Testis (tissue), 3 donors: ENCODE results near the gene CELSR1. TPM values are rescaled to one million over a fixed set of nuclear protein-coding genes. Genes with fewer than 3 reads are reported as not detected.
"Not testable (repeated sequence)": the region's sequence is repeated elsewhere in the genome, so short reads cannot be mapped to it uniquely, and the experiment has no call there.

Source experiments
- DNase-seq: peaks from one replicate; pipeline ENCODE4 v3.0.0-alpha.2; 2019
- H3K27ac ChIP-seq, 2 donors: fragments of 200-600 bp; sonication (generic); one replicate each; pipeline ENCODE4 v1.5.1; 2019
- H3K27me3 ChIP-seq: fragments of 200-600 bp; sonication (generic); one replicate; pipeline ENCODE4 v1.5.1; 2019
- H3K36me3 ChIP-seq: fragments of 200-600 bp; sonication (generic); one replicate; pipeline ENCODE4 v1.5.1; 2017; ENCODE audit warnings: low read depth; ENCODE audit errors: missing control alignments
- H3K4me1 ChIP-seq: fragments of 200-600 bp; sonication (generic); one replicate; pipeline ENCODE4 v1.5.1; 2019
- H3K4me3 ChIP-seq, 2 donors: fragments of 200-600 bp; sonication (generic); one replicate each; pipeline ENCODE4 v1.5.1; 2017 to 2019
- H3K9me3 ChIP-seq: fragments of 200-600 bp; sonication (generic); one replicate; pipeline ENCODE4 v1.5.1; 2017
- POLR2A ChIP-seq: fragments of 450-650 bp; IDR thresholded peaks from one replicate; pipeline ENCODE4 v1.6.1; 2017; ENCODE audit warnings: antibody characterized with exemption, mild to moderate bottlenecking, moderate library complexity
- WGBS, 2 donors: methylation state at CpG; one replicate each; pipeline ENCODE4 v1.1.5; 2018; 5-methylcytosine and 5-hydroxymethylcytosine counted together
- intact Hi-C: fragments of 100-400 bp; cut with DNase I; formaldehyde crosslinking; loops from one replicate; pipeline ENCODE4 v1.15.1; 2023; ENCODE audit warnings: low total_unique reads
- polyA plus RNA-seq: library from polyadenylated mRNA; stranded (reverse); fragments of 350-450 nt; fragmentation: Illumina TruSeq; extraction: RNeasy Lipid Tissue Mini Kit (QIAGEN cat#74804); gene quantifications from one replicate; pipeline ENCODE4 v1.2.3, GENCODE V29; 2014; ENCODE audit warnings: low read depth, low replicate concordance; ENCODE audit not compliant: insufficient read depth
- total RNA-seq, 2 donors: library from RNA; depleted of rRNA; stranded (reverse); fragments of >200 nt; gene quantifications; one replicate each; pipeline ENCODE4 v1.2.3, GENCODE V29; 2016
- TF ChIP-seq, protein P1 (sequence below), 3 experiments: fragments of 450-650 bp in 2 of 3; fragments of 200-600 bp in 1 of 3; sonication (generic) in 1 of 3; IDR thresholded peaks; one replicate each; pipeline ENCODE4 v1.5.1; 2016 to 2019; ENCODE audit warnings: antibody characterized with exemption in 3 of 3, mild to moderate bottlenecking in 2 of 3, moderate library complexity in 1 of 3

CELSR1 gene
- total and polyA plus RNA-seq, 3 donors from 2014 or later: 5.6 to 21.5 (median 13.8) TPM

DNA sequence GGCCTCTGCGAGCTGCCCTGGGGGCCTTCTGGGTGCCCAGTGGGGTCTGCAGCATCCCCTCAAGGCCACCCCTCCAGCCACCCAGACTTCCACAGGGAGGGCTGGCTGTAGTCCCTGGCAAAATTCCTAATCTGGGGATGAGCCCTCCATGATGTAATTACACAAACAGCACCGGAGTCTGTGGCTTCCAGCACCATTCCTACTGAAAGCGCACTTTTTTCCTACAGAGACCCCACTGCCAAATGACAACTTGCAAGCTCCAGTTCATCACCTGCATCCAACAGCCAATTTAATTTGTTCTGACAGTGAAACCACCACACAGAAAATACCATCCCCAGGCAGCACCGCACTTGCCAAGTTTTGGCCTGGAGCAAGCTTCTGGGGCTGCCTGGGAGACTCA lies 131.5 kb downstream of the CELSR1 start:
- no peaks in the 10 kb centered on the region for H3K36me3 ChIP-seq
- H3K27ac ChIP-seq: no peak overlapping the region
- H3K27me3 ChIP-seq: no peaks in the 10 kb centered on the region
- 78 to 89% methylated on average over 3 to 4 of the region's 4 CpGs for WGBS, 2 donors
- H3K4me3 ChIP-seq: no peak overlapping the region
- H3K9me3 ChIP-seq: no peaks in the 10 kb centered on the region
- no peak for DNase-seq
- TF ChIP-seq POLR2A: no peak
- intact Hi-C loops: no loop called here
- no peaks in the 10 kb centered on the region for H3K4me1 ChIP-seq

DNA sequence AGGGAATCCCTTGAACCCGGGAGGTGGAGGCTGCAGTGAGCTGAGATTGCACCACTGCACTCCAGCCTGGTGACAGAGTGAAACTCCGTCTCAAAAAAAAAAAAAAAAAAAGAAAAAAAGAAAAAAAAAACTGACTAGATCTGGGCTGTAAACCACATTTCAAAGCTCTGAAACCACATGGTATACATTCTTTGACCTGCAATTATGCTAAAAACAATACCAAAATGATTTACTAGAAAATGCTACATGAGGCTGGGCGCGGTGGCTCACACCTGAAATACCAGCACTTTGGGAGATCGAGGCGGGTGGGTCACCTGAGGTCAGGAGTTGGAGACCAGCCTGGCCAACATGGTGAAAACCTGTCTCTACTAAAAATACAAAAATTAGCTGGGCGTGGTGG lies 133.5 kb downstream of the CELSR1 start:
- H3K27ac ChIP-seq, H3K9me3 ChIP-seq, H3K27me3 ChIP-seq, H3K36me3 ChIP-seq, DNase-seq, H3K4me3 ChIP-seq, H3K4me1 ChIP-seq, intact Hi-C loops: not testable (repeated sequence)
- 90 to 92% methylated on average over 7 of the region's 7 CpGs for WGBS, 2 donors

DNA sequence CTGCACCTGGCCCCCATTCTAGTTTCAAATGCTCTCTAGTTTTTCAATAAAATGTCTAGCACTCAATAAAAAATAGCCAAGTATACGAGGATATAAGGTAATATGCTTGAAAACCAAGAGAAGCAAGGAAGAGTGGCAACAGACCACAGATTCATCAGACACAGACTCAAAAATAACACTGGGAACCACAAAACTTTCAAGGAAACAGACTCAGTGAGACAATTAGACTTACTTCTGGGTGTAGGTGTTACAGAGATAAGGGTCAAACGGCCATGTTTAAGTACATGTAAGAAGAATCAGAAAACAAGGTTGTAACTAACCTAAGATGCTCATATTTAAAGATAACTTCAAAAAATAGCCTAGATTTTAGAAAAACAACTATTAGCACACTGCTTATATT lies 134.9 kb downstream of the CELSR1 start:
- H3K4me1 ChIP-seq: no peaks in the 10 kb centered on the region
- WGBS, 2 donors: 83 to 86% methylated on average over 2 of the region's 2 CpGs
- TF ChIP-seq, protein P1, sequence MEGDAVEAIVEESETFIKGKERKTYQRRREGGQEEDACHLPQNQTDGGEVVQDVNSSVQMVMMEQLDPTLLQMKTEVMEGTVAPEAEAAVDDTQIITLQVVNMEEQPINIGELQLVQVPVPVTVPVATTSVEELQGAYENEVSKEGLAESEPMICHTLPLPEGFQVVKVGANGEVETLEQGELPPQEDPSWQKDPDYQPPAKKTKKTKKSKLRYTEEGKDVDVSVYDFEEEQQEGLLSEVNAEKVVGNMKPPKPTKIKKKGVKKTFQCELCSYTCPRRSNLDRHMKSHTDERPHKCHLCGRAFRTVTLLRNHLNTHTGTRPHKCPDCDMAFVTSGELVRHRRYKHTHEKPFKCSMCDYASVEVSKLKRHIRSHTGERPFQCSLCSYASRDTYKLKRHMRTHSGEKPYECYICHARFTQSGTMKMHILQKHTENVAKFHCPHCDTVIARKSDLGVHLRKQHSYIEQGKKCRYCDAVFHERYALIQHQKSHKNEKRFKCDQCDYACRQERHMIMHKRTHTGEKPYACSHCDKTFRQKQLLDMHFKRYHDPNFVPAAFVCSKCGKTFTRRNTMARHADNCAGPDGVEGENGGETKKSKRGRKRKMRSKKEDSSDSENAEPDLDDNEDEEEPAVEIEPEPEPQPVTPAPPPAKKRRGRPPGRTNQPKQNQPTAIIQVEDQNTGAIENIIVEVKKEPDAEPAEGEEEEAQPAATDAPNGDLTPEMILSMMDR (IDR thresholded peaks at IDR 0.05): no peak
- TF ChIP-seq POLR2A: no peak
- H3K27ac ChIP-seq: no peak overlapping the region
- H3K9me3 ChIP-seq: no peaks in the 10 kb centered on the region
- H3K36me3 ChIP-seq: no peaks in the 10 kb centered on the region
- DNase-seq: no peak
- no peaks in the 10 kb centered on the region for H3K27me3 ChIP-seq
- H3K4me3 ChIP-seq: no peak overlapping the region
- intact Hi-C loops: no loop called here

DNA sequence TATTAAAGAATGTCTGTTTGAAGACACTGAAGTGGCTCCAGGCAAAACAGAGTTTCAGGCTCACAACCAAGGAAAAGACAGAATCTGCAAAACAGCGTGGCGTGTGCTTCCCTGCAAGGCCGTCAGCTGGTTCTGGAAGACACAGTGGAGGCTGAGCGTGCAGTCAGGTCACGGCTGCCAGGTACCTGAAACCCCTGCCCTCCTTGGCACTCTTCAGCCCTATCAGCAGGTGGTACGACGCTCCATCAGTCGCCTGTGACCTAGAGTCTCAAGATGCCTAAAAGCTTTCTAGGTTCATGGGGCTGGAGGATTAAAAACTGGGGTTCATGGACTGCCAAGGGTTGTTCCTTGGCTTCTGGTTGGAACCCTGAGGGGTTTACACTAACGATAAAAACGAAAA lies 136.1 kb downstream of the CELSR1 start:
- Histone ChIP-seq H3K36me3 (no peaks in the 10 kb centered on the region), H3K27ac (no peak overlapping the region), H3K9me3 (no peaks in the 10 kb centered on the region), H3K27me3 (no peaks in the 10 kb centered on the region), H3K4me1 (no peaks in the 10 kb centered on the region), H3K4me3 (no peak overlapping the region)
- intact Hi-C loops: no loop called here
- no peak for DNase-seq
- no peak for TF ChIP-seq POLR2A
- TF ChIP-seq, protein P1 (IDR thresholded peaks at IDR 0.05): no peak
- WGBS, 2 donors: 80 to 92% methylated on average over 10 of the region's 10 CpGs

DNA sequence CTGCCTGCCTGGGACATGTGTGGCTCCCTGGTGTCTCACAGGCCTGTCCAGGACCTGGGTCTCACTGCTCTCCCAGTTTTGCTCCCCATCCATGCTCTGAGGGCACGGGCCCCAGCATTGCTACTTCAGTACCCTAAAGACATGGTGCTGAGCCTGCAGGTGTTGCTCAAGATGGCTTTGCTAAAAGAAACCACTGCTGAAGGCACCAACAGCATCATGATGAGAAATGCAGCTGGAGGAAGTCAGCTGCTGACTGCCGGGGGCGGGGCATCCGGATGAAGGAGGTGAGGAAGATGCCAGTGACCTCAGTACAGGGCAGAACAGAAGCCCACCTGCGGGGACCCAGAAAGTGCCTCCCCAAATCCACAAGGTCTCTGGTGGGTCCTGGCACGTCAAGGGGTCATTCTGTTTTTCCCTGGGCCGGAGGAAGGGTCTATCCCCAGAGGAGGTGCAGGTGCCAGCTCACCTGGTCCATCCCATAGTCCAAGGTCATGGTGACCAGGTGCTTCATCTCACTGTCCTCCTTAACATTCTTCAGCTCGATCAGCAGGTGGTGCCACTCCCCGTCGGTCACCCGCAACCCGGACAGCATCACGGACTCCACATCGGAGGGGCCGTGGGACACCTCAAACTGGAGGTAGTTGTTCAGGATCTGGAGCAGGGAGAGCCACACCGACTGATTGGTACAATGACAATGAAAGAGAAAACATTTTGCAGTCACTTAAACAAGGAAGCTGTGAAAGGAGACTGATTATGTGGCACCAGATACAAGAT lies 138.0 kb downstream of the CELSR1 start:
- WGBS, 2 donors: 88 to 91% methylated on average over 7 to 16 of the region's 16 CpGs
- intact Hi-C loops: no loop called here
- Histone ChIP-seq H3K9me3 (no peaks in the 10 kb centered on the region), H3K36me3 (no peaks in the 10 kb centered on the region), H3K4me1 (no peaks in the 10 kb centered on the region), H3K4me3 (no peak overlapping the region), H3K27ac (no peak overlapping the region), H3K27me3 (no peaks in the 10 kb centered on the region)
- DNase-seq: no peak
- TF ChIP-seq, protein P1 (IDR thresholded peaks at IDR 0.05): no peak
- TF ChIP-seq POLR2A: no peak

DNA sequence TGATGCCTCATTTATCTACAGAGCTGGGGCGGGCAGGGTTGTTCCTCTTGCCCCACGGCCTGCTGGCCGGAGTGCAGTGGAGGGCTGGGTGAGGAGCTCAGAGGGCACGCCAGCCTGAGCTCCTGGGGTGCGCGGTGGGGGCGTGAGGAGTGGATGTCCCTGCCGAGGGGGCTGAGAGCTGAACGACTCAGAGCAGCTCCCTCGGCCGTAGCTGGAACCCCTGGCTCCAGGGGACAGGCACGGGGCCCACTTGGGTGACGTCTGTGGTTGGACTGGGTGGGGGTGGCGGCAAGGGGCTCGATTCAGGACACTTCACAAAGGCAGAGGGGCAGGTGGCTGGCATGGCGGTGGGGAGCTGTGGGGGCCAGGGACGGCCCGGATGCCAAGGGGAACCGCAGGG lies 139.5 kb downstream of the CELSR1 start:
- 91 to 92% methylated on average over 19 of the region's 19 CpGs for WGBS, 2 donors
- Histone ChIP-seq H3K9me3 (no peaks in the 10 kb centered on the region), H3K4me1 (no peaks in the 10 kb centered on the region), H3K36me3 (no peaks in the 10 kb centered on the region), H3K27me3 (no peaks in the 10 kb centered on the region), H3K27ac (no peak overlapping the region), H3K4me3 (no peak overlapping the region)
- TF ChIP-seq, protein P1 (IDR thresholded peaks at IDR 0.05): no peak
- TF ChIP-seq POLR2A: no peak
- DNase-seq: no peak
- intact Hi-C loops: no loop called here
